ENCODE measurements around the gene FXR2. TPM values are rescaled to one million over a fixed set of nuclear protein-coding genes. Genes with fewer than 3 reads are reported as not detected.
A peak's percentile ranks its signal among the peaks of the same experiment; 100 is the strongest.

Gene FXR2
- total RNA-seq, 2 donors from 2014 or later = 70.3 to 83.6 TPM

- Histone ChIP-seq H3K9me3 (no peaks in the 10 kb centered on the region), H3K27me3 (no peaks in the 10 kb centered on the region), H3K36me3 (peaks cover 73% of the 10 kb centered on the region), H3K27ac (no peak overlapping the region), H3K4me1 (peaks cover 0 to 18% of the 10 kb centered on the region in 2 donors), H3K4me3 (no peak overlapping the region)
- TF ChIP-seq CTCF (IDR thresholded peaks at IDR 0.05) = no peak
- no peak for DNase-seq (ENCODE audit: low spot score)
Measured at GRCh38 chr17:7593296-7593695, 21.4 kb downstream of the FXR2 start.

GRCh38 chr17:7592422-7593021 lies 22.2 kb downstream of the FXR2 start:
- TF ChIP-seq CTCF (IDR thresholded peaks at IDR 0.05) = no peak
- no peak for DNase-seq (ENCODE audit: low spot score)
- Histone ChIP-seq H3K4me1 (peaks cover 0 to 26% of the 10 kb centered on the region in 2 donors), H3K36me3 (peaks cover 68% of the 10 kb centered on the region), H3K27ac (no peak overlapping the region), H3K9me3 (no peaks in the 10 kb centered on the region), H3K4me3 (no peak overlapping the region), H3K27me3 (no peaks in the 10 kb centered on the region)

- Histone ChIP-seq H3K9me3 (no peaks in the 10 kb centered on the region), H3K4me1 (peaks cover 0 to 35% of the 10 kb centered on the region in 2 donors), H3K27ac (no peak overlapping the region), H3K27me3 (no peaks in the 10 kb centered on the region), H3K36me3 (peaks cover 59% of the 10 kb centered on the region), H3K4me3 (no peak overlapping the region)
- no peak for TF ChIP-seq CTCF (IDR thresholded peaks at IDR 0.05)
- DNase-seq (ENCODE audit: low spot score) = no peak
Measured at GRCh38 chr17:7591596-7591995, 23.1 kb downstream of the FXR2 start.

- Histone ChIP-seq H3K36me3 (peaks cover 51% of the 10 kb centered on the region), H3K27ac (no peak overlapping the region), H3K4me3 (no peak overlapping the region), H3K4me1 (peaks cover 0 to 36% of the 10 kb centered on the region in 2 donors), H3K27me3 (no peaks in the 10 kb centered on the region), H3K9me3 (no peaks in the 10 kb centered on the region)
- TF ChIP-seq CTCF (IDR thresholded peaks at IDR 0.05) = no peak
- DNase-seq (ENCODE audit: low spot score) = no peak
Measured at GRCh38 chr17:7590743-7591142, 24.0 kb downstream of the FXR2 start.

- TF ChIP-seq CTCF (IDR thresholded peaks at IDR 0.05) = no peak
- peak within 1 kb of the TSS; percentile 45 to 52 for H3K4me3 ChIP-seq
- H3K27ac ChIP-seq = peak within 1 kb of the TSS; percentile 77 to 81
- DNase-seq (ENCODE audit: low spot score) = no peak
- H3K27me3 ChIP-seq = no peaks in the 10 kb centered on the region
- peaks cover 0 to 43% of the 10 kb centered on the region in 2 donors for H3K4me1 ChIP-seq
- no peaks in the 10 kb centered on the region for H3K9me3 ChIP-seq
- peaks cover 44% of the 10 kb centered on the region for H3K36me3 ChIP-seq
Measured at GRCh38 chr17:7589891-7590691, 24.6 kb downstream of the FXR2 start, which contains the start of gene SOX15. Gene SOX15, minus strand, starts transcription at chr17:7590094. Its CDS starts 418 bp downstream, at chr17:7589676.

All from right atrium auricular region (tissue), 2 donors.